HG03521 (cell line): Measurements from ENCODE around the gene RCN2.
A peak's percentile ranks its signal among the peaks of the same experiment; 100 is the strongest.
"Not testable (repeated sequence)": the region's sequence is repeated elsewhere in the genome, so short reads cannot be mapped to it uniquely, and the experiment has no call there.

ENCODE experiments used
- ATAC-seq: cut with Tn5 transposase; IDR thresholded peaks from one replicate; pipeline ENCODE4 v1.9.1; 2021; ENCODE audit warnings: mild to moderate bottlenecking, moderate library complexity; ENCODE audit not compliant: unreplicated experiment

The RCN2 gene

GRCh38 chr15:76931397-76932134, at the start of gene RCN2:
TSS of gene RCN2 (plus strand) at chr15:76931749. CDS start at chr15:76931842, 93 bp downstream.
- peak; percentile 98 for ATAC-seq

GRCh38 chr15:76885212-76885611, 46.3 kb upstream of the RCN2 start:
- no peak for ATAC-seq

GRCh38 chr15:76887280-76888141, 44.0 kb upstream of the RCN2 start:
- not testable (repeated sequence) for ATAC-seq

- ATAC-seq: not testable (repeated sequence)
These were observed 38.7 kb upstream of the RCN2 start for GRCh38 chr15:76892836-76893235.

GRCh38 chr15:76894174-76894573, 37.4 kb upstream of the RCN2 start:
- ATAC-seq: no peak

- ATAC-seq: no peak
These were observed 33.4 kb upstream of the RCN2 start for GRCh38 chr15:76898102-76898501.

- ATAC-seq: not testable (repeated sequence)
These were observed 32.2 kb upstream of the RCN2 start for GRCh38 chr15:76899176-76899930.

- ATAC-seq: not testable (repeated sequence)
These were observed 31.6 kb upstream of the RCN2 start for GRCh38 chr15:76899931-76900310.

GRCh38 chr15:76901965-76902364, 29.6 kb upstream of the RCN2 start:
- no peak for ATAC-seq

- ATAC-seq: no peak
These were observed 28.3 kb upstream of the RCN2 start for GRCh38 chr15:76903251-76903681.

- no peak for ATAC-seq
These were observed 27.0 kb upstream of the RCN2 start for GRCh38 chr15:76904461-76905012.

GRCh38 chr15:76905013-76905839, 26.3 kb upstream of the RCN2 start, which contains the start of gene SCAPER:
TSS of gene SCAPER (minus strand) at chr15:76905340. CDS start at chr15:76883817, 21,523 bp downstream.
- ATAC-seq: peak; percentile 92

GRCh38 chr15:76905855-76906254, 25.7 kb upstream of the RCN2 start:
- no peak for ATAC-seq

GRCh38 chr15:76912430-76912829, 19.1 kb upstream of the RCN2 start:
- no peak for ATAC-seq

- ATAC-seq: no peak
These were observed 17.8 kb upstream of the RCN2 start for GRCh38 chr15:76913737-76914136.

- ATAC-seq: no peak
These were observed 15.2 kb upstream of the RCN2 start for GRCh38 chr15:76916369-76916768.

GRCh38 chr15:76928201-76928600, 3.3 kb upstream of the RCN2 start:
- ATAC-seq: no peak

- ATAC-seq: no peak
These were observed 2.4 kb upstream of the RCN2 start for GRCh38 chr15:76929011-76929760.

- ATAC-seq: no peak
These were observed 635 bp upstream of the RCN2 start for GRCh38 chr15:76930831-76931396.
